GM12875 (cell line): Measurements from ENCODE around the gene KRTAP19-6.

Experiments
- H3K4me3 ChIP-seq: one replicate; pipeline ENCODE4 v1.5.1; 2011; ENCODE audit warnings: low read depth, low read length, control low read depth
- CTCF ChIP-seq: IDR thresholded peaks from 2 replicates; pipeline ENCODE4 v1.5.1; 2011; ENCODE audit warnings: low read depth, mild to moderate bottlenecking, control low read depth, inconsistent platforms, low read length, moderate library complexity, borderline replicate concordance; ENCODE audit not compliant: insufficient read depth

The KRTAP19-6 gene

GRCh38 chr21:30563630-30564029, 22.0 kb upstream of the KRTAP19-6 start:
- no peak overlapping the region for H3K4me3 ChIP-seq
- no peak for TF ChIP-seq CTCF

- H3K4me3 ChIP-seq: no peak overlapping the region
- no peak for TF ChIP-seq CTCF
Observed at GRCh38 chr21:30563072-30563471, 21.4 kb upstream of the KRTAP19-6 start.

GRCh38 chr21:30561957-30562356, 20.3 kb upstream of the KRTAP19-6 start:
- H3K4me3 ChIP-seq: no peak overlapping the region
- no peak for TF ChIP-seq CTCF

- no peak for TF ChIP-seq CTCF
- no peak within 1 kb of the TSS for H3K4me3 ChIP-seq
Observed at GRCh38 chr21:30561264-30561895, 19.7 kb upstream of the KRTAP19-6 start, which contains the start of gene KRTAP19-7. Gene KRTAP19-7, minus strand, starts transcription at chr21:30561314. Its CDS starts 25 bp downstream, at chr21:30561289.

- TF ChIP-seq CTCF: no peak
Observed at GRCh38 chr21:30555095-30555494, 13.4 kb upstream of the KRTAP19-6 start.

GRCh38 chr21:30552782-30553181, 11.1 kb upstream of the KRTAP19-6 start:
- no peak for TF ChIP-seq CTCF
- H3K4me3 ChIP-seq: no peak overlapping the region

More at GRCh38 chr21:30555095-30555494, 13.4 kb upstream of the KRTAP19-6 start:
- H3K4me3 ChIP-seq: no peak overlapping the region

- TF ChIP-seq CTCF: no peak
- H3K4me3 ChIP-seq: no peak overlapping the region
Observed at GRCh38 chr21:30518876-30519275, 22.8 kb downstream of the KRTAP19-6 start.
